GM12878 (cell line): ENCODE measurements around the gene RNF148. TPM values are rescaled to one million over a fixed set of nuclear protein-coding genes. Genes with fewer than 3 reads are reported as not detected.

Experiments used
- ATAC-seq: fragments of 200-7000 bp; cut with Tn5 transposase; 3 replicates; pipeline ENCODE4 v1.9.1; 2020; ENCODE audit warnings: mild to moderate bottlenecking, moderate library complexity
- BruUV-seq: library from RNA; stranded (reverse); fragments of 400-500 nt; replicated peaks from 2 replicates; lab custom pipeline; 2021; lab: Mats Ljungman, UMichigan
- CTCF ChIA-PET: fragments of 300-600 bp; sonication (Branson Sonifier 250); formaldehyde crosslinking; extraction: SDS; loops from one replicate; lab custom pipeline; 2021; ENCODE audit warnings: inconsistent platforms; lab: Yijun Ruan, JAX
- POLR2A ChIA-PET: fragments of 350-600 bp; formaldehyde crosslinking; extraction: SDS; loops from one replicate; lab custom pipeline; 2021; ENCODE audit warnings: inconsistent platforms; lab: Charles Lee
- RAD21 ChIA-PET: fragments of 300-600 bp; sonication (Branson Sonifier 250); formaldehyde crosslinking; loops from one replicate; lab custom pipeline; 2023; ENCODE audit warnings: antibody characterized with exemption; ENCODE audit not compliant: unreplicated experiment; lab: Charles Lee
- SMC1A ChIA-PET: fragments of 300-600 bp; sonication (Branson Sonifier 250); formaldehyde crosslinking; loops from one replicate; lab custom pipeline; 2023; ENCODE audit not compliant: unreplicated experiment, uncharacterized antibody; lab: Charles Lee
- DNase-seq: peaks from one replicate; pipeline ENCODE4 v3.0.0-alpha.2; 2011; ENCODE audit warnings: low read depth, low spot score
- FAIRE-seq: peaks from 3 replicates; lab custom pipeline; 2011; peaks lifted over from hg19 to GRCh38; lab: Jason Lieb, UNC
- H2AFZ ChIP-seq: 2 replicates; pipeline ENCODE4 v1.6.0; 2011; ENCODE audit warnings: low read depth, low read length, control low read depth; ENCODE audit not compliant: control insufficient read depth
- H3K27ac ChIP-seq: 2 replicates; pipeline ENCODE4 v1.5.1; 2011; ENCODE audit warnings: control low read depth; ENCODE audit not compliant: control insufficient read depth, insufficient read depth
- H3K27me3 ChIP-seq, 2 experiments: replicated peaks in 1 of 2; 2 replicates each; pipeline versions ENCODE4 v1.6.0 to v1.6.1; 2011; ENCODE audit warnings: low read length in 1 of 2; ENCODE audit not compliant: control insufficient read depth in 2 of 2, insufficient read depth in 2 of 2
- H3K36me3 ChIP-seq, 2 experiments: 2 replicates each; pipeline ENCODE4 v1.5.1; 2011; ENCODE audit warnings: low read length in 1 of 2; ENCODE audit not compliant: control insufficient read depth in 2 of 2, insufficient read depth in 2 of 2
- H3K4me1 ChIP-seq: 2 replicates; pipeline ENCODE4 v1.6.1; 2011; ENCODE audit warnings: mild to moderate bottlenecking, low read length, moderate library complexity, mixed read lengths; ENCODE audit not compliant: control insufficient read depth, insufficient read depth
- H3K4me2 ChIP-seq: 2 replicates; pipeline ENCODE4 v1.6.0; 2011; ENCODE audit warnings: control low read depth; ENCODE audit not compliant: control insufficient read depth, insufficient read depth
- H3K4me3 ChIP-seq: fragments of 200-600 bp; sonication (generic); 2 replicates; pipeline ENCODE4 v1.5.1; 2016
- H3K79me2 ChIP-seq: 2 replicates; pipeline ENCODE4 v1.6.0; 2011; ENCODE audit warnings: low read length; ENCODE audit not compliant: control insufficient read depth, insufficient read depth
- H3K9ac ChIP-seq: 2 replicates; pipeline ENCODE4 v1.8.0; 2011; ENCODE audit warnings: low read length, control low read depth, mixed read lengths; ENCODE audit not compliant: control insufficient read depth, insufficient read depth
- H3K9me3 ChIP-seq: replicated peaks from 3 replicates; pipeline ENCODE4 v1.5.1; 2011; ENCODE audit warnings: mild to moderate bottlenecking, low read length; ENCODE audit not compliant: control insufficient read depth, insufficient read depth
- H4K20me1 ChIP-seq: 2 replicates; pipeline ENCODE4 v1.6.0; 2011; ENCODE audit not compliant: control insufficient read depth, insufficient read depth
- BCLAF1 ChIP-seq: fragments of 450-650 bp; IDR thresholded peaks from 2 replicates; pipeline ENCODE4 v1.6.1; 2017; ENCODE audit warnings: antibody characterized with exemption, mild to moderate bottlenecking, moderate library complexity
- CHD1 ChIP-seq: IDR thresholded peaks from 2 replicates; pipeline ENCODE4 v1.6.1; 2012; ENCODE audit warnings: low read depth, low read length, improper control_type of control experiment
- NFXL1 ChIP-seq: fragments of 450-650 bp; IDR thresholded peaks from 2 replicates; pipeline ENCODE4 v1.6.1; 2017; ENCODE audit warnings: antibody characterized with exemption, mild to moderate bottlenecking, borderline replicate concordance
- RBBP5 ChIP-seq: fragments of 200-600 bp; sonication (generic); conservative IDR thresholded peaks from 2 replicates; pipeline ENCODE4 v1.6.1; 2016
- RELB ChIP-seq: fragments of 450-650 bp; IDR thresholded peaks from 2 replicates; pipeline ENCODE4 v1.6.1; 2017; ENCODE audit warnings: low read depth, mild to moderate bottlenecking, moderate library complexity
- TCF12 ChIP-seq: IDR thresholded peaks from 2 replicates; pipeline ENCODE4 v1.6.1; 2011; ENCODE audit warnings: low read depth, mild to moderate bottlenecking, low read length
- ZBTB11 ChIP-seq: fragments of 450-650 bp; formaldehyde crosslinking; IDR thresholded peaks from 2 replicates; pipeline ENCODE4 v1.5.0; 2022; ENCODE audit warnings: mild to moderate bottlenecking, missing genetic modification characterization
- WGBS: methylation state at CpG from one replicate; pipeline ENCODE4 v1.1.6; 2016; ENCODE audit warnings: low lambda C conversion rate; ENCODE audit not compliant: insufficient replicate concordance, insufficient coverage; ENCODE audit errors: missing lambda C conversion rate; 5-methylcytosine and 5-hydroxymethylcytosine counted together
- in situ Hi-C: fragments of 300-500 bp; cut with MboI; formaldehyde crosslinking; loops from 9 replicates; pipeline ENCODE4 v1.14.3; 2018; ENCODE audit warnings: mixed read lengths
- intact Hi-C: fragments of 100-400 bp; cut with micrococcal nuclease; formaldehyde crosslinking; loops from one replicate; pipeline ENCODE4 v1.14.2; 2022; ENCODE audit not compliant: unreplicated experiment
- polyA plus RNA-seq, 11 experiments: library from polyadenylated mRNA; depleted of rRNA in 4 of 11; unstranded in 6 of 11; stranded (reverse) in 5 of 11; fragments of >200 nt; fragmentation: Nextera tagmentation in 4 of 11; fragmentation: Illumina TruSeq in 1 of 11; extraction: Ambion mirVana in 4 of 11; extraction: Trizol in 1 of 11; gene quantifications; 1 replicate in 1 of 11; 2 replicates in 10 of 11; pipeline versions ENCODE4 v1.2.1 to v1.2.3, GENCODE V29; 2011 to 2016; ENCODE audit warnings: inconsistent platforms in 2 of 11, missing spikeins in 2 of 11, low read depth in 1 of 11
- total RNA-seq, 4 experiments: library from RNA; depleted of rRNA in 3 of 4; stranded (reverse); fragments of >200 nt in 3 of 4; fragmentation: Illumina TruSeq in 1 of 4; extraction: Trizol in 1 of 4; gene quantifications; 2 replicates each; pipeline versions ENCODE4 v1.2.1 to v1.2.3, GENCODE V29; 2013 to 2021

Gene RNF148
- total and polyA plus RNA-seq, 10 of the 15 experiments (the other 5 are each of a cell fraction or from before 2014, with no cell fraction given): 0.06 to 0.22 (median 0.17) TPM; not detected in 7

- H4K20me1 ChIP-seq: no peaks in the 10 kb centered on the region
- H3K9ac ChIP-seq: no peak overlapping the region
- ATAC-seq (no peak), FAIRE-seq (no peak), DNase-seq (no peak)
- no peak overlapping the region for H3K4me2 ChIP-seq
- no peak for TF ChIP-seq TCF12
- no peak for TF ChIP-seq NFXL1
- TF ChIP-seq CHD1: no peak
- TF ChIP-seq RBBP5: no peak
- no peak for TF ChIP-seq BCLAF1
- TF ChIP-seq ZBTB11 (CRISPR knock-in tag): no peak
- no peak for TF ChIP-seq RELB
- no peaks in the 10 kb centered on the region for H3K36me3 ChIP-seq
- ChIA-PET SMC1A (interaction anchor here (1.2 to 2.0 kb wide), 2 partner anchors 15 to 39 kb away, joined by 4 to 6 read pairs; no protein-coding TSS in a partner anchor), POLR2A (no interaction called here), RAD21 (no interaction called here), CTCF (interaction anchor here (0.7 to 2.3 kb wide), 3 partner anchors 10 to 46 kb away, joined by 3 to 7 read pairs (median 3); no protein-coding TSS in a partner anchor)
- in situ Hi-C loops (no loop called here), intact Hi-C loops (no loop called here)
- 79% methylated on average over 8 of the region's 8 CpGs for WGBS
- no peak overlapping the region for H3K4me3 ChIP-seq
- no peak overlapping the region for H2AFZ ChIP-seq
- H3K27ac ChIP-seq: no peak overlapping the region
- no peaks in the 10 kb centered on the region for H3K27me3 ChIP-seq
- H3K4me1 ChIP-seq: no peaks in the 10 kb centered on the region
- BruUV-seq: no TSS peak
- H3K79me2 ChIP-seq: no peaks in the 10 kb centered on the region
- H3K9me3 ChIP-seq: no peaks in the 10 kb centered on the region
Observed at GRCh38 chr7:122672536-122672935, 30.2 kb downstream of the RNF148 start.
